K562 (cell line): ENCODE measurements around the gene SLC4A11. TPM values are rescaled to one million over a fixed set of nuclear protein-coding genes. Genes with fewer than 3 reads are reported as not detected.

ENCODE experiments used
- CBFA2T3 ChIP-seq: fragments of 450-650 bp; IDR thresholded peaks from 2 replicates; pipeline ENCODE4 v1.6.1; 2017
- CBX8 ChIP-seq: fragments of 200-600 bp; sonication (generic); IDR thresholded peaks from 2 replicates; pipeline ENCODE4 v1.6.1; 2012; ENCODE audit warnings: borderline replicate concordance, mixed run types, low read depth, mild to moderate bottlenecking, moderate library complexity, mixed read lengths, low read length, control low read depth, inconsistent platforms; ENCODE audit not compliant: poor library complexity, severe bottlenecking; ENCODE audit errors: extremely low read depth
- CREBBP ChIP-seq: IDR thresholded peaks from one replicate; pipeline ENCODE4 v1.6.1; 2012; ENCODE audit warnings: low read depth, mild to moderate bottlenecking, control low read depth, inconsistent platforms, low read length
- EGR1 ChIP-seq: fragments of 450-650 bp; conservative IDR thresholded peaks from 2 replicates; pipeline ENCODE4 v1.6.1; 2017; ENCODE audit warnings: mild to moderate bottlenecking
- FUS ChIP-seq: fragments of 200-400 bp; formaldehyde crosslinking; optimal IDR thresholded peaks from 2 replicates; pipeline ENCODE3; 2017; ENCODE audit warnings: low read depth, low read length
- JUN ChIP-seq, 2 experiments: sonication (generic) in 1 of 2; formaldehyde crosslinking in 1 of 2; IDR thresholded peaks; 2 replicates each; pipeline versions ENCODE4 v1.6.1 to v1.8.0; 2012 to 2022; ENCODE audit warnings: borderline replicate concordance in 2 of 2, mild to moderate bottlenecking in 2 of 2, improper control_type of control experiment in 1 of 2, low read depth in 1 of 2, low read length in 1 of 2, missing genetic modification reagents in 1 of 2
- SMARCA4 ChIP-seq: fragments of 450-650 bp; IDR thresholded peaks from 2 replicates; pipeline ENCODE4 v1.6.1; 2016
- SMARCB1 ChIP-seq: IDR thresholded peaks from 2 replicates; pipeline ENCODE4 v1.6.1; 2011; ENCODE audit warnings: improper control_type of control experiment, low read depth; ENCODE audit not compliant: insufficient read length
- TCF7L2 ChIP-seq: fragments of 150-350 bp; IDR thresholded peaks from 2 replicates; pipeline ENCODE4 v1.6.1; 2016; ENCODE audit warnings: low read depth, mild to moderate bottlenecking, low read length, moderate library complexity
- ZNF644 ChIP-seq: fragments of 200-800 bp; sonication (Bioruptor generic); IDR thresholded peaks from 2 replicates; pipeline ENCODE4 v1.6.1; 2016; ENCODE audit warnings: low read depth, missing genetic modification characterization, missing compliant biosample characterization
- polyA plus RNA-seq, 8 experiments: library from polyadenylated mRNA; depleted of rRNA in 4 of 8; stranded (reverse) in 5 of 8; unstranded in 3 of 8; fragments of >200 nt; fragmentation: Nextera tagmentation in 2 of 8; fragmentation: Illumina TruSeq in 1 of 8; extraction: Ambion mirVana in 2 of 8; extraction: Trizol in 1 of 8; gene quantifications; 2 replicates each; pipeline versions ENCODE4 v1.2.1 to v1.2.3, GENCODE V29; 2011 to 2014; ENCODE audit warnings: inconsistent platforms in 1 of 8, missing spikeins in 1 of 8
- total RNA-seq, 7 experiments: library from RNA; depleted of rRNA in 6 of 7; stranded (reverse); fragments of >200 nt in 6 of 7; fragmentation: Illumina TruSeq in 2 of 7; extraction: Trizol in 2 of 7; gene quantifications; 2 replicates each; pipeline versions ENCODE4 v1.2.1 to v1.2.3, GENCODE V29; 2011 to 2021; ENCODE audit warnings: low replicate concordance in 1 of 7
- TF ChIP-seq, protein P1 (sequence below): fragments of 200-800 bp; sonication (Bioruptor generic); IDR thresholded peaks from 2 replicates; pipeline ENCODE4 v1.6.1; 2017; ENCODE audit warnings: missing genetic modification characterization, missing compliant biosample characterization
- TF ChIP-seq, protein P2 (sequence below): fragments of 250-450 bp; sonication (Bioruptor Pico); IDR thresholded peaks from 2 replicates; pipeline ENCODE4 v1.5.1; 2021; ENCODE audit warnings: mild to moderate bottlenecking
- TF ChIP-seq, protein P3 (sequence below): sonication (generic); formaldehyde crosslinking; IDR thresholded peaks from 2 replicates; pipeline ENCODE4 v1.8.0; 2022; ENCODE audit warnings: missing genetic modification reagents, mild to moderate bottlenecking, borderline replicate concordance
- TF ChIP-seq, protein P4 (sequence below): fragments of 450-650 bp; formaldehyde crosslinking; IDR thresholded peaks from 2 replicates; pipeline ENCODE4 v1.4.0; 2020; ENCODE audit warnings: mild to moderate bottlenecking, moderate library complexity
- TF ChIP-seq, protein P5 (sequence below): fragments of 450-650 bp; formaldehyde crosslinking; IDR thresholded peaks from 2 replicates; pipeline ENCODE4 v1.4.0; 2022; ENCODE audit warnings: missing genetic modification characterization
- TF ChIP-seq, protein P6 (sequence below): fragments of 450-650 bp; IDR thresholded peaks from 2 replicates; pipeline ENCODE4 v1.6.1; 2017; ENCODE audit warnings: antibody characterized with exemption

Gene SLC4A11
- total and polyA plus RNA-seq, 9 of the 15 experiments (the other 6 are each of a cell fraction or from before 2014, with no cell fraction given) = 0.10 to 2.0 (median 0.20) TPM

DNA sequence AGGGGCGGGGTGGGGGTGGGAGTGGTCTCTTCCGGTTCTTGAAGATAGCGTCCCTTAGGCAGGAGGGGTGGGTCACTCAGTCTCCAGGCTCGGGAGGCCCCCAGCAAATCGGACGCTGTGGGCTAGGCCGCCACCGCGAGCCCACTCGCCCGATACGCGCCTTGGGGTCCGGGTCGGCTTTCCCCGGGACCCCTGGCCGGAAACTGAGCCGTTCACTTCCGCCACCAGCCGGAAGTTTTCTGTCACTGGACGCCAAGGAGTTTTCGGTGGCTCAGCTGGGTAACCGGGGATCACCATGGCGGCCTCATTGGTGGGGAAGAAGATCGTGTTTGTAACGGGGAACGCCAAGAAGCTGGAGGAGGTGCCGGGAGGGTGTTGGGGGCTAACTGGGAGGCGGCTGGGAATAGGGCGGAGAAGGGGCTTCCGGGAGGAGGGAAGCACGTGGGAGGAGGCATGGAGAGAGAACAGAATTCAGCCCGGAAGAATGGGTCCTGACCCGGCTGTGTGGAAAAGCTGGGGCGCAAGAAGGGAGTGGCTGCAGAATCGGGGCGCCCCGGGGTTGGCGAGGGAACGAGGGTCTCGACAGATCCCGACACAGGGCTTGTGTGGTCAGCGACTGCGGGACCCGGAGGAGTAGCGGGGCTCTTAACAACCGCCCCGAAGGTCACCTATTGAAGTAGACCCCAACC is 29.6 kb downstream of the SLC4A11 start, which contains the start of gene ITPA (continued):
- TF ChIP-seq, protein P1, sequence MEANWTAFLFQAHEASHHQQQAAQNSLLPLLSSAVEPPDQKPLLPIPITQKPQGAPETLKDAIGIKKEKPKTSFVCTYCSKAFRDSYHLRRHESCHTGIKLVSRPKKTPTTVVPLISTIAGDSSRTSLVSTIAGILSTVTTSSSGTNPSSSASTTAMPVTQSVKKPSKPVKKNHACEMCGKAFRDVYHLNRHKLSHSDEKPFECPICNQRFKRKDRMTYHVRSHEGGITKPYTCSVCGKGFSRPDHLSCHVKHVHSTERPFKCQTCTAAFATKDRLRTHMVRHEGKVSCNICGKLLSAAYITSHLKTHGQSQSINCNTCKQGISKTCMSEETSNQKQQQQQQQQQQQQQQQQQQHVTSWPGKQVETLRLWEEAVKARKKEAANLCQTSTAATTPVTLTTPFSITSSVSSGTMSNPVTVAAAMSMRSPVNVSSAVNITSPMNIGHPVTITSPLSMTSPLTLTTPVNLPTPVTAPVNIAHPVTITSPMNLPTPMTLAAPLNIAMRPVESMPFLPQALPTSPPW (CRISPR knock-in tag) = peak; percentile 33; the same call in 1 of the 2 replicates
- no peak for TF ChIP-seq CBX8
- no peak for TF ChIP-seq FUS
- TF ChIP-seq JUN (IDR thresholded peaks at IDR 0.05; ENCODE audit: borderline replicate concordance, low read depth, low read length) = no peak
- no peak for TF ChIP-seq JUN (CRISPR knock-in tag; IDR thresholded peaks at IDR 0.05; ENCODE audit: borderline replicate concordance)
- TF ChIP-seq SMARCB1 = no peak
- no peak for TF ChIP-seq SMARCA4
- TF ChIP-seq, protein P2, sequence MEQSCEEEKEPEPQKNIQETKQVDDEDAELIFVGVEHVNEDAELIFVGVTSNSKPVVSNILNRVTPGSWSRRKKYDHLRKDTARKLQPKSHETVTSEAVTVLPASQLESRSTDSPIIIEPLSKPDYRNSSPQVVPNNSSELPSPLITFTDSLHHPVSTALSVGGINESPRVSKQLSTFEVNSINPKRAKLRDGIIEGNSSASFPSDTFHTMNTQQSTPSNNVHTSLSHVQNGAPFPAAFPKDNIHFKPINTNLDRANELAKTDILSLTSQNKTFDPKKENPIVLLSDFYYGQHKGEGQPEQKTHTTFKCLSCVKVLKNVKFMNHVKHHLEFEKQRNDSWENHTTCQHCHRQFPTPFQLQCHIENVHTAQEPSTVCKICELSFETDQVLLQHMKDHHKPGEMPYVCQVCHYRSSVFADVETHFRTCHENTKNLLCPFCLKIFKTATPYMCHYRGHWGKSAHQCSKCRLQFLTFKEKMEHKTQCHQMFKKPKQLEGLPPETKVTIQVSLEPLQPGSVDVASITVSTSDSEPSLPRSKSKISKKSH = no peak
- TF ChIP-seq, protein P3, sequence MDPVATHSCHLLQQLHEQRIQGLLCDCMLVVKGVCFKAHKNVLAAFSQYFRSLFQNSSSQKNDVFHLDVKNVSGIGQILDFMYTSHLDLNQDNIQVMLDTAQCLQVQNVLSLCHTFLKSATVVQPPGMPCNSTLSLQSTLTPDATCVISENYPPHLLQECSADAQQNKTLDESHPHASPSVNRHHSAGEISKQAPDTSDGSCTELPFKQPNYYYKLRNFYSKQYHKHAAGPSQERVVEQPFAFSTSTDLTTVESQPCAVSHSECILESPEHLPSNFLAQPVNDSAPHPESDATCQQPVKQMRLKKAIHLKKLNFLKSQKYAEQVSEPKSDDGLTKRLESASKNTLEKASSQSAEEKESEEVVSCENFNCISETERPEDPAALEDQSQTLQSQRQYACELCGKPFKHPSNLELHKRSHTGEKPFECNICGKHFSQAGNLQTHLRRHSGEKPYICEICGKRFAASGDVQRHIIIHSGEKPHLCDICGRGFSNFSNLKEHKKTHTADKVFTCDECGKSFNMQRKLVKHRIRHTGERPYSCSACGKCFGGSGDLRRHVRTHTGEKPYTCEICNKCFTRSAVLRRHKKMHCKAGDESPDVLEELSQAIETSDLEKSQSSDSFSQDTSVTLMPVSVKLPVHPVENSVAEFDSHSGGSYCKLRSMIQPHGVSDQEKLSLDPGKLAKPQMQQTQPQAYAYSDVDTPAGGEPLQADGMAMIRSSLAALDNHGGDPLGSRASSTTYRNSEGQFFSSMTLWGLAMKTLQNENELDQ (CRISPR knock-in tag) = no peak
- no peak for TF ChIP-seq ZNF644 (tag)
- TF ChIP-seq CBFA2T3 = no peak
- TF ChIP-seq, protein P4, sequence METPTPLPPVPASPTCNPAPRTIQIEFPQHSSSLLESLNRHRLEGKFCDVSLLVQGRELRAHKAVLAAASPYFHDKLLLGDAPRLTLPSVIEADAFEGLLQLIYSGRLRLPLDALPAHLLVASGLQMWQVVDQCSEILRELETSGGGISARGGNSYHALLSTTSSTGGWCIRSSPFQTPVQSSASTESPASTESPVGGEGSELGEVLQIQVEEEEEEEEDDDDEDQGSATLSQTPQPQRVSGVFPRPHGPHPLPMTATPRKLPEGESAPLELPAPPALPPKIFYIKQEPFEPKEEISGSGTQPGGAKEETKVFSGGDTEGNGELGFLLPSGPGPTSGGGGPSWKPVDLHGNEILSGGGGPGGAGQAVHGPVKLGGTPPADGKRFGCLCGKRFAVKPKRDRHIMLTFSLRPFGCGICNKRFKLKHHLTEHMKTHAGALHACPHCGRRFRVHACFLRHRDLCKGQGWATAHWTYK (CRISPR knock-in tag) = no peak
- TF ChIP-seq, protein P5, sequence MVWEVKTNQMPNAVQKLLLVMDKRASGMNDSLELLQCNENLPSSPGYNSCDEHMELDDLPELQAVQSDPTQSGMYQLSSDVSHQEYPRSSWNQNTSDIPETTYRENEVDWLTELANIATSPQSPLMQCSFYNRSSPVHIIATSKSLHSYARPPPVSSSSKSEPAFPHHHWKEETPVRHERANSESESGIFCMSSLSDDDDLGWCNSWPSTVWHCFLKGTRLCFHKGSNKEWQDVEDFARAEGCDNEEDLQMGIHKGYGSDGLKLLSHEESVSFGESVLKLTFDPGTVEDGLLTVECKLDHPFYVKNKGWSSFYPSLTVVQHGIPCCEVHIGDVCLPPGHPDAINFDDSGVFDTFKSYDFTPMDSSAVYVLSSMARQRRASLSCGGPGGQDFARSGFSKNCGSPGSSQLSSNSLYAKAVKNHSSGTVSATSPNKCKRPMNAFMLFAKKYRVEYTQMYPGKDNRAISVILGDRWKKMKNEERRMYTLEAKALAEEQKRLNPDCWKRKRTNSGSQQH = 0 out of 2 replicates have a peak, but pooled peaks have one; percentile 30
- TF ChIP-seq EGR1 = peak; percentile 16; the same call in 1 of the 2 replicates
- no peak for TF ChIP-seq TCF7L2
- TF ChIP-seq CREBBP = no peak
- TF ChIP-seq, protein P6, sequence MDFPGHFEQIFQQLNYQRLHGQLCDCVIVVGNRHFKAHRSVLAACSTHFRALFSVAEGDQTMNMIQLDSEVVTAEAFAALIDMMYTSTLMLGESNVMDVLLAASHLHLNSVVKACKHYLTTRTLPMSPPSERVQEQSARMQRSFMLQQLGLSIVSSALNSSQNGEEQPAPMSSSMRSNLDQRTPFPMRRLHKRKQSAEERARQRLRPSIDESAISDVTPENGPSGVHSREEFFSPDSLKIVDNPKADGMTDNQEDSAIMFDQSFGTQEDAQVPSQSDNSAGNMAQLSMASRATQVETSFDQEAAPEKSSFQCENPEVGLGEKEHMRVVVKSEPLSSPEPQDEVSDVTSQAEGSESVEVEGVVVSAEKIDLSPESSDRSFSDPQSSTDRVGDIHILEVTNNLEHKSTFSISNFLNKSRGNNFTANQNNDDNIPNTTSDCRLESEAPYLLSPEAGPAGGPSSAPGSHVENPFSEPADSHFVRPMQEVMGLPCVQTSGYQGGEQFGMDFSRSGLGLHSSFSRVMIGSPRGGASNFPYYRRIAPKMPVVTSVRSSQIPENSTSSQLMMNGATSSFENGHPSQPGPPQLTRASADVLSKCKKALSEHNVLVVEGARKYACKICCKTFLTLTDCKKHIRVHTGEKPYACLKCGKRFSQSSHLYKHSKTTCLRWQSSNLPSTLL = no peak
